Endothelial cell of umbilical vein (primary cell): ENCODE data around the gene MKLN1. TPM values are rescaled to one million over a fixed set of nuclear protein-coding genes. Genes with fewer than 3 reads are reported as not detected.

Source experiments
- BruUV-seq: library from RNA; stranded (reverse); fragments of 400-500 nt; replicated peaks from 2 replicates; lab custom pipeline; 2021; lab: Mats Ljungman, UMichigan
- CTCF ChIA-PET: fragments of 300-600, 350-600 bp; sonication (Branson Sonifier 250); formaldehyde crosslinking; loops from one replicate; lab custom pipeline; 2021; ENCODE audit warnings: antibody characterized with exemption, inconsistent platforms; lab: Charles Lee
- POLR2A ChIA-PET: fragments of 300-600, 350-600 bp; sonication (Branson Sonifier 250); formaldehyde crosslinking; loops from one replicate; lab custom pipeline; 2021; ENCODE audit warnings: antibody characterized with exemption, inconsistent platforms; lab: Charles Lee
- DNase-seq: peaks from one replicate; pipeline ENCODE4 v3.0.0-alpha.2; 2011; ENCODE audit warnings: low read depth, low spot score
- FAIRE-seq: peaks from 2 replicates; lab custom pipeline; 2011; peaks lifted over from hg19 to GRCh38; lab: Jason Lieb, UNC
- H2AFZ ChIP-seq: 2 replicates; pipeline ENCODE4 v1.6.0; 2012; ENCODE audit warnings: low read depth, low read length, control low read depth, inconsistent platforms
- H3K27ac ChIP-seq: 2 replicates; pipeline ENCODE4 v1.5.1; 2011; ENCODE audit warnings: low read depth, mild to moderate bottlenecking, control low read depth, low read length, moderate library complexity; ENCODE audit not compliant: insufficient read depth
- H3K27me3 ChIP-seq, 2 experiments: 2 replicates each; pipeline versions ENCODE4 v1.6.0 to v1.6.1; 2011; ENCODE audit warnings: low read length in 2 of 2, mixed read lengths in 1 of 2; ENCODE audit not compliant: control insufficient read depth in 2 of 2, insufficient read depth in 2 of 2
- H3K36me3 ChIP-seq, 2 experiments: 2 replicates in 1 of 2; 3 replicates in 1 of 2; pipeline ENCODE4 v1.5.1; 2011; ENCODE audit warnings: low read length in 2 of 2, mild to moderate bottlenecking in 1 of 2, moderate library complexity in 1 of 2; ENCODE audit not compliant: control insufficient read depth in 2 of 2, insufficient read depth in 2 of 2; ENCODE audit errors: extremely low read depth in 1 of 2
- H3K4me1 ChIP-seq: 3 replicates; pipeline ENCODE4 v1.5.1; 2011; ENCODE audit warnings: mild to moderate bottlenecking, low read length; ENCODE audit not compliant: control insufficient read depth, insufficient read depth; ENCODE audit errors: extremely low read depth
- H3K4me2 ChIP-seq: 2 replicates; pipeline ENCODE4 v1.6.1; 2011; ENCODE audit warnings: low read length, control low read depth, mixed read lengths; ENCODE audit not compliant: insufficient read depth
- H3K4me3 ChIP-seq, 3 experiments: fragments of 200-600 bp in 1 of 3; sonication (generic), shearing (Covaris generic) in 1 of 3; replicated peaks in 1 of 3; 2 replicates each; pipeline ENCODE4 v1.5.1; 2011 to 2016; ENCODE audit warnings: control low read depth in 3 of 3, low read length in 3 of 3, mild to moderate bottlenecking in 2 of 3, inconsistent platforms in 1 of 3, low read depth in 1 of 3, moderate library complexity in 1 of 3; ENCODE audit not compliant: insufficient read depth in 1 of 3
- H3K79me2 ChIP-seq: 2 replicates; pipeline ENCODE4 v1.6.0; 2012; ENCODE audit warnings: low read length, inconsistent platforms; ENCODE audit not compliant: control insufficient read depth, insufficient read depth
- H3K9ac ChIP-seq: replicated peaks from 2 replicates; pipeline ENCODE3; 2011; ENCODE audit warnings: low read length, control low read depth; ENCODE audit not compliant: insufficient read depth; ENCODE audit errors: extremely low read depth
- H3K9me1 ChIP-seq: replicated peaks from 3 replicates; pipeline ENCODE4 v1.6.0; 2011; ENCODE audit warnings: mild to moderate bottlenecking, low read length; ENCODE audit not compliant: control insufficient read depth, insufficient read depth; ENCODE audit errors: extremely low read depth
- H3K9me3 ChIP-seq: replicated peaks from 2 replicates; pipeline ENCODE4 v1.5.1; 2012; ENCODE audit warnings: low read length, inconsistent platforms; ENCODE audit not compliant: control insufficient read depth, insufficient read depth
- H4K20me1 ChIP-seq: replicated peaks from 2 replicates; pipeline ENCODE3; 2011; ENCODE audit warnings: mild to moderate bottlenecking, low read length; ENCODE audit not compliant: control insufficient read depth, insufficient read depth; ENCODE audit errors: extremely low read depth
- CTCF ChIP-seq, 2 donors: IDR thresholded peaks; 1 replicate in 1 of 2; 2 replicates in 1 of 2; pipeline ENCODE4 v1.5.1; 2011; ENCODE audit warnings: low read length in 2 of 2, mild to moderate bottlenecking in 2 of 2, moderate library complexity in 2 of 2, control low read depth in 1 of 2, inconsistent platforms in 1 of 2, low read depth in 1 of 2; ENCODE audit not compliant: insufficient read depth in 1 of 2; ENCODE audit errors: extremely low read depth in 1 of 2
- EZH2 ChIP-seq: IDR thresholded peaks from 2 replicates; pipeline ENCODE4 v1.6.1; 2012; ENCODE audit warnings: borderline replicate concordance, low read depth, mild to moderate bottlenecking, moderate library complexity, low read length, inconsistent platforms; ENCODE audit not compliant: severe bottlenecking
- FOS ChIP-seq: IDR thresholded peaks from 2 replicates; pipeline ENCODE4 v1.6.1; 2011; ENCODE audit warnings: mild to moderate bottlenecking, low read length, moderate library complexity, borderline replicate concordance; ENCODE audit not compliant: insufficient read depth
- GATA2 ChIP-seq: IDR thresholded peaks from 2 replicates; pipeline ENCODE4 v1.7.0; 2011; ENCODE audit warnings: low read depth, mild to moderate bottlenecking, moderate library complexity, mixed read lengths, low read length; ENCODE audit not compliant: insufficient read length, insufficient read depth
- JUN ChIP-seq: IDR thresholded peaks from 2 replicates; pipeline ENCODE4 v1.6.1; 2011; ENCODE audit warnings: borderline replicate concordance, low read depth; ENCODE audit not compliant: insufficient read length, insufficient read depth
- MAX ChIP-seq: IDR thresholded peaks from 2 replicates; pipeline ENCODE4 v1.6.1; 2011; ENCODE audit not compliant: insufficient read depth, insufficient read length
- MYC ChIP-seq: IDR thresholded peaks from one replicate; pipeline ENCODE4 v1.6.1; 2011; ENCODE audit warnings: mild to moderate bottlenecking, low read depth, low read length
- POLR2A ChIP-seq: IDR thresholded peaks from 2 replicates; pipeline ENCODE4 v1.6.1; 2012; ENCODE audit warnings: low read depth, mild to moderate bottlenecking, control low read depth, low read length
- POLR2AphosphoS5 ChIP-seq: IDR thresholded peaks from 2 replicates; pipeline ENCODE4 v1.6.1; 2012; ENCODE audit warnings: low read depth, mild to moderate bottlenecking, control low read depth, low read length, moderate library complexity; ENCODE audit not compliant: insufficient read depth
- dilution Hi-C: fragments of 300-500 bp; cut with MboI; formaldehyde crosslinking; loops from one replicate; pipeline ENCODE4 v1.15.0; 2019; ENCODE audit warnings: low sequenced_read_pairs; ENCODE audit not compliant: extremely low pct_ligation_motif_present
- intact Hi-C: fragments of 100-400 bp; cut with micrococcal nuclease; formaldehyde crosslinking; loops from one replicate; pipeline ENCODE4 v1.10.0; 2022
- polyA plus RNA-seq, 4 experiments: library from polyadenylated mRNA; depleted of rRNA in 3 of 4; stranded (reverse) in 3 of 4; unstranded in 1 of 4; fragments of >200 nt; gene quantifications; 2 replicates each; pipeline versions ENCODE4 v1.2.1 to v1.2.3, GENCODE V29; 2011 to 2012; ENCODE audit warnings: missing spikeins in 1 of 4
- total RNA-seq: library from RNA; stranded (reverse); gene quantifications from 2 replicates; pipeline ENCODE4 v1.2.3, GENCODE V29; 2021

MKLN1 gene
- total and polyA plus RNA-seq, 2 donors (not counting 3 experiments of a cell fraction or from before 2014, with no cell fraction given) = 12.2 to 32.1 TPM

GRCh38 chr7:131404226-131404911 is 76.7 kb downstream of the MKLN1 start:
- Histone ChIP-seq H4K20me1 (no peaks in the 10 kb centered on the region), H3K4me2 (no peak overlapping the region), H3K27ac (no peak overlapping the region), H3K27me3 (no peaks in the 10 kb centered on the region), H3K9ac (no peak overlapping the region), H3K36me3 (no peaks in the 10 kb centered on the region), H3K9me3 (no peaks in the 10 kb centered on the region), H3K9me1 (no peaks in the 10 kb centered on the region), H3K79me2 (peaks cover 2% of the 10 kb centered on the region), H2AFZ (no peak overlapping the region), H3K4me1 (no peaks in the 10 kb centered on the region), H3K4me3 (no peak overlapping the region)
- FAIRE-seq (no peak), DNase-seq (no peak)
- POLR2A ChIA-PET = no interaction called here
- intact Hi-C loops (no loop called here), dilution Hi-C loops (no loop called here)
- BruUV-seq = no TSS peak
- TF ChIP-seq POLR2A = no peak
- no peak for TF ChIP-seq FOS
- TF ChIP-seq MAX = no peak
- no peak for TF ChIP-seq GATA2
- no peak for TF ChIP-seq POLR2AphosphoS5
- TF ChIP-seq EZH2 = no peak
- TF ChIP-seq MYC = no peak
- TF ChIP-seq JUN = no peak
- TF ChIP-seq CTCF (IDR thresholded peaks at IDR 0.05; ENCODE audit: extremely low read depth in 1 of 2, insufficient read depth in 1 of 2, low read depth in 1 of 2, low read length in 2 of 2) = no peak
- CTCF ChIA-PET = interaction anchor here (1.3 to 1.4 kb wide), 2 partner anchors 8 to 11 kb away, joined by 4 read pairs; no protein-coding TSS in a partner anchor
